ENCODE results near the gene NSD1.
A peak's percentile ranks its signal among the peaks of the same experiment; 100 is the strongest.

NSD1 gene

GRCh38 chr5:177133096-177133852 is at the start of gene NSD1:
NSD1 (plus strand) TSS chr5:177133773; CDS start chr5:177135104, 1,331 bp downstream.
- DNase-seq (ENCODE audit: low read depth), result peak; percentile 82

- DNase-seq (ENCODE audit: low read depth), result no peak
These were observed 49.4 kb upstream of the NSD1 start for GRCh38 chr5:177084175-177084574.

DNA sequence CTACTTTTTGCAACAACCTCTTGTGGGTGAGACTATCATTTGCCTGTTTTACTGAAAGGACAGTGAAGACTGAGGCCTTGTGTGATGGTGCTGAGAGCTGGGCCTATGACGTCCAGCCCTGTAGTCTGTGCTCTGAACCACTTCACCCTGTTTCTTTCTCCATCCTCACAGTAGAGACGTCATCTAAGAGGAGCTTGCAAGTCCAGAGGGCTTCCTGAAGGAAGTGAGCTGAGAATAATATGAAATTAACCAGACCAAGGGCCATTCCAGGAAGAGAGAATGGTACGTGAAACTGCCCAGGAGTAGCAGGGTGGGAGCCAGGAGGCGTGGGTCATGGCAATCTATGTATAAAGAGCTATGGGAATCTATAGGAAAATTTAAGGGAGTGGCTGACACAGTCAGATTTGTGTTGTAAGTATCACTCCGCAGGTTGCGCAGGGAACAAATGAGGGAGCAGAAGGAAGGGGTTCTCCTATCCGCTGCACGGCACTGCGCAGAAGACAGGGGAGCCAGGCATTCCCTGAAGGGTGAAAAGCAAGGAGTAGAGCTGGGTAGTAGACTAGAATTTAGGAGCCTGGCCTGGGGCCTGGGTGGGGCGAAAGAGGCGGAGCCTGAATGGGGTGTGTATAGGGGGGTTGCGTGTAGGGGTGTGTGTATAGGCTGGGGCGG is 47.5 kb upstream of the NSD1 start:
- no peak for DNase-seq (ENCODE audit: low read depth)

- DNase-seq (ENCODE audit: low read depth), result peak; percentile 66
These were observed 46.7 kb upstream of the NSD1 start, which contains the start of gene FGFR4 for GRCh38 chr5:177086654-177087397. FGFR4 (plus strand) TSS chr5:177086915; CDS start chr5:177089603, 2,688 bp downstream.

DNA sequence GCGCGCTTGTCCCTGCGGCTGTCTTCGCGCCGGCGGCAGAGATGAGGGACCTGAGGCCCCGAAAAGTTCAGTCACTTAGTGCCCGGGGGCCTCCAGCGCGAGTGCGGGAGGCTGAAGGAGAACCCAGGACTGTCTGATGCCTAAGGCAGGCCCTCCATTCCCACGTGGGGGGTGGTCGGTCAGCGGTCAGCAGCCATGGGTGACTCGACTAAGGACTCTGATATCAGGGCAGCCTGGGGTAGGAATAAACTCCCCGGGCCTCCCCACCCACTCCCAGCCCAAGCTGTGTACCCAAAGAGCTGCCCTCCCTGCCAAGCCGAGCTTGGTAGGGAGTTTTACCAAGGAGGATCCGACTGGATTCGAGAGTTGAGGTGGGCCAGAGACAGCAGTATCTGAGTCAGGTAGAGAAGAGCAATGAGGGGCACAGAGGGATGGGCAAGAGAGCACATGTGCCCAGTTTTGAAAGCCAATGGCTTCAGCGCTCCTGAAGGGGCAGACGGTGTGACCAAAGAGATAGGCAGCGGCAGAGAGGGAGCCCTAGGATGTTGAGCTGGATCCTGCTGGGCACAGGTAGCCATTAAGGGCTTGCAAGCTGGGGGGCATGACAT is 46.1 kb upstream of the NSD1 start:
- no peak for DNase-seq (ENCODE audit: low read depth)

DNA sequence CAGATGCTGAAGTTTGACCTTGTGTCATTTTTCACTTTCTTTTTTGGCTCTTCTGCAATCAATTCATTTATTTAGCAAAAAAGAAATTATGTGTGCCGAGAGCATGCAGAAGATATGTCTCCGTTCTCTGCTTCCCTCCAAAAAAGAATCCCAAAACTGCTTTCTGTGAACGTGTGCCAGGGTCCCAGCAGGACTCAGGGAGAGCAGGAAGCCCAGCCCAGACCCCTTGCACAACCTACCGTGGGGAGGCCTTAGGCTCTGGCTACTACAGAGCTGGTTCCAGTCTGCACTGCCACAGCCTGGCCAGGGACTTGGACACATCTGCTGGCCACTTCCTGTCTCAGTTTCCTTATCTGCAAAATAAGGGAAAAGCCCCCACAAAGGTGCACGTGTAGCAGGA is 44.4 kb upstream of the NSD1 start:
- no peak for DNase-seq (ENCODE audit: low read depth)

DNA sequence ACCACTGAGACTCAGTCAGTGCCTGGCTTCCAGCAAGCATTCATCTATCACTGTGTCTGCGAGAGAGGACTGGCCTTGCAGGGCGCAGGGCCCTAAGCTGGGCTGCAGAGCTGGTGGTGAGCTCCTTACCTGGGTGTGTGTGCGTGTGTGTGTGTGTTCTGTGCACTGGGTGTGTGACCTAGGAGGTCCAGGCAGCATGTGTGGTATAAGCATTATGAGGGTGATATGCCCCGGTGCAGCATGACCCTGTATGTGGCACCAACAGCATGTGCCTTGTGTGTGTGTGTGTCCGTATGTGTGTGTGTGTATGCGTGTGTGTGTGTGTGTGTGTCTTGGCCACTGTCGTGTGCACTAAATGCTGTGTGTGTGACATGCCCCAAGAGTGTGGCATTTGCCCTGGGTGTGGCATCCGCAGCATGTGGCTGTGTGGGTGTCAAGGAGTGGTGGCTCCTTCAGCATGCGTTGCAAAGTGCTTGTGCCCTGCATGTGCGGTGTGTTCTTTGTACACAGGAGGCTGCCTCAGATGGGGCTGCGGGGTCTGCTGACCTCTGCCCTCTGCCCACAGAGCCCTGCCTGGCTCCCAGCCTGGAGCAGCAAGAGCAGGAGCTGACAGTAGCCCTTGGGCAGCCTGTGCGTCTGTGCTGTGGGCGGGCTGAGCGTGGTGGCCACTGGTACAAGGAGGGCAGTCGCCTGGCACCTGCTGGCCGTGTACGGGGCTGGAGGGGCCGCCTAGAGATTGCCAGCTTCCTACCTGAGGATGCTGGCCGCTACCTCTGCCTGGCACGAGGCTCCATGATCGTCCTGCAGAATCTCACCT is 43.5 kb upstream of the NSD1 start:
- DNase-seq (ENCODE audit: low read depth), result no peak

GRCh38 chr5:177090813-177091212 is 42.8 kb upstream of the NSD1 start:
- no peak for DNase-seq (ENCODE audit: low read depth)

DNA sequence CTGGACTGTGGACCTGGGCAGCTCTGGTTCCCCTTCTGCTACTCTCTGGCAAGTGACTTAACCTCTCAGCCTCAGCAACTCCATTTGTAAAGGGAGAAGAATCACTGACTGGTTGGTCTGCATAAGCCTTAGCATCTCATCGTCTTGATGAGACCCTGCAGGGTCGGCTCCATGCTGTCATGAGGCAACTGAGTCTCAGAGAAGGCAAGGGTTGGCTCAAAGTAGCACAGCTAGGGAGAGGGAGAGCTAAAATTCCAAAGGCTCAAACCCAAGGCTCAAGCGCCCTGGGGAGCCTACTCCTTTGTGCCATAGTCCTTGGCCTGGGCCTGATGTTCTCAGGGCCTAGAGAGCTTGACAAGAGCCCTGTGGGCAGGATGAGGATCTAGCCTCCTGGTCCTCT is 42.3 kb upstream of the NSD1 start:
- no peak for DNase-seq (ENCODE audit: low read depth)

DNA sequence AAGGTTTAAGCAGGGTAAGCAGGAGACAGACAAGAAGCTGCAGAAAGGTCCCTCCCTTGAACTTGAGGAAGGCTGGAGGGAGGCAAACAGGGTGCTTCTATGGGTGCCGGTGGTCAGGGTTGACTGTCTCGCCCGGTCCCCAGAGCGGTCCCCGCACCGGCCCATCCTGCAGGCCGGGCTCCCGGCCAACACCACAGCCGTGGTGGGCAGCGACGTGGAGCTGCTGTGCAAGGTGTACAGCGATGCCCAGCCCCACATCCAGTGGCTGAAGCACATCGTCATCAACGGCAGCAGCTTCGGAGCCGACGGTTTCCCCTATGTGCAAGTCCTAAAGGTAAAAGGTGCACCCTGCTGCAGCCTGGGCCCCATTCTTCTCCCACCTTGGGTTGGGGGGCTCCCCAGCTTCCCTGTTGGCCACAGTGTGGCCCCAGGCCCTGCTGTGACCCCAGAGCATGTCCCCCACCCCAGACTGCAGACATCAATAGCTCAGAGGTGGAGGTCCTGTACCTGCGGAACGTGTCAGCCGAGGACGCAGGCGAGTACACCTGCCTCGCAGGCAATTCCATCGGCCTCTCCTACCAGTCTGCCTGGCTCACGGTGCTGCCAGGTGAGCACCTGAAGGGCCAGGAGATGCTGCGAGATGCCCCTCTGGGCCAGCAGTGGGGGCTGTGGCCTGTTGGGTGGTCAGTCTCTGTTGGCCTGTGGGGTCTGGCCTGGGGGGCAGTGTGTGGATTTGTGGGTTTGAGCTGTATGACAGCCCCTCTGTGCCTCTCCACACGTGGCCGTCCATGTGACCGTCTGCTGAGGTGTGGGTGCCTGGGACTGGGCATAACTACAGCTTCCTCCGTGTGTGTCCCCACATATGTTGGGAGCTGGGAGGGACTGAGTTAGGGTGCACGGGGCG is 41.1 kb upstream of the NSD1 start:
- no peak for DNase-seq (ENCODE audit: low read depth)

DNA sequence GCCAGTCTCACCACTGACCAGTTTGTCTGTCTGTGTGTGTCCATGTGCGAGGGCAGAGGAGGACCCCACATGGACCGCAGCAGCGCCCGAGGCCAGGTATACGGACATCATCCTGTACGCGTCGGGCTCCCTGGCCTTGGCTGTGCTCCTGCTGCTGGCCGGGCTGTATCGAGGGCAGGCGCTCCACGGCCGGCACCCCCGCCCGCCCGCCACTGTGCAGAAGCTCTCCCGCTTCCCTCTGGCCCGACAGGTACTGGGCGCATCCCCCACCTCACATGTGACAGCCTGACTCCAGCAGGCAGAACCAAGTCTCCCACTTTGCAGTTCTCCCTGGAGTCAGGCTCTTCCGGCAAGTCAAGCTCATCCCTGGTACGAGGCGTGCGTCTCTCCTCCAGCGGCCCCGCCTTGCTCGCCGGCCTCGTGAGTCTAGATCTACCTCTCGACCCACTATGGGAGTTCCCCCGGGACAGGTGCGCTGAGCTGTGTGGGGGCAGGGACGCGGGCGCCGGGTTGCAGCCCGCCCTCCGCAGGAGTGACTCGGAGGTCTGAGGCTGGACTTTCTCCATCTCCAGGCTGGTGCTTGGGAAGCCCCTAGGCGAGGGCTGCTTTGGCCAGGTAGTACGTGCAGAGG is 40.4 kb upstream of the NSD1 start:
- DNase-seq (ENCODE audit: low read depth), result no peak

DNA sequence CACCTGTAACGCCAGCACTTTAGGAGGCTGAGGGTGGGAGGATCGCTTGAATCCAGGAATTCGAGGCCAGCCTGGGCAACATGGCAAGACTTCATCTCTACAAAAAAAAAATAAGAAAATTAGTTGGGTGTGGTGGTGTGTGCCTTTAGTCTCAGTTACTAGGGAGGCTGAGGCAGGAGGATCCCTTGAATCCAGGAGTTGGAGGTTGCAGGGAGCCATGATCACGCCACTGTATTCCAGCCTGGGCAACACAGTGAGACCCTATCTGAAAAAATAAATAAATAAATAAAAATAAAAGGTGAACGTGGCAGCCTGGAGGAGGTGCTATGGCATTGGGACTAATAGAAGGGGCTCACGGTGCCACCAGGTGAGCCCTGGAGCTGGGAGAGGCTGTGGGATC is 39.8 kb upstream of the NSD1 start:
- no peak for DNase-seq (ENCODE audit: low read depth)

GRCh38 chr5:177094224-177095087 is 39.1 kb upstream of the NSD1 start:
- DNase-seq (ENCODE audit: low read depth), result no peak

- no peak for DNase-seq (ENCODE audit: low read depth)
These were observed 38.4 kb upstream of the NSD1 start for GRCh38 chr5:177095088-177095669.

DNA sequence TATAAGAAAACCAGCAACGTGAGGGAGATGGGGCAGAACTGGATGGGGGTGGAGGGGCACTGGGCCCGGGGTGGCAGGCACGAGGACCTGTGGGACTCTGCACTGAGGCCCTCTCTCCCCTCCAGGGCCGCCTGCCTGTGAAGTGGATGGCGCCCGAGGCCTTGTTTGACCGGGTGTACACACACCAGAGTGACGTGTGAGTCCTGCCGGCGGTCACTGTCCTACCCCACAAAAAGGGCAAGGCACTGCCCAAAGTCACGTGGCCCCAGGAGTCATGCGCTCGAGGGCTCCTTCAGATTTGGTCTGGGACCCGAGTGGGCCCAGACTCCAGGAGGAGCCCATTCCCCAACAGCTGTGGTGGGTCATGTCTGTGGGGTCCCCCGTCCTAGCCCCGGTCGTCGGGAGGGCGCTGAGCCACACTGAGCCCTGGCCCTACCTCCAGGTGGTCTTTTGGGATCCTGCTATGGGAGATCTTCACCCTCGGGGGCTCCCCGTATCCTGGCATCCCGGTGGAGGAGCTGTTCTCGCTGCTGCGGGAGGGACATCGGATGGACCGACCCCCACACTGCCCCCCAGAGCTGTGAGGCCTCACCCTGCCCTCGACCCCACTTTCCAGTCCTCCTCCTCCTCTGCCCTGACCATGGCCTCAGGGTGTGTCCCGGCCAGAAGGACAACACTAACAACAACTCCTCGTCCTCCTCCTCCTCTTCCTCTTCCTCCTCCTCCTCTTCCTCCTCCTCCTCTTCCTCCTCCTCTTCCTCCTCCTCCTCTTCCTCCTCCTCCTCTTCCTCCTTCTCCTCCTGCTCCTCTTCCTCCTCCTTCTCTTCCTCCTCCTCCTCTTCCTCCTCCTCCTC is 37.2 kb upstream of the NSD1 start:
- no peak for DNase-seq (ENCODE audit: low read depth)

GRCh38 chr5:177097016-177097985 is 36.3 kb upstream of the NSD1 start:
- DNase-seq (ENCODE audit: low read depth), result no peak

DNA sequence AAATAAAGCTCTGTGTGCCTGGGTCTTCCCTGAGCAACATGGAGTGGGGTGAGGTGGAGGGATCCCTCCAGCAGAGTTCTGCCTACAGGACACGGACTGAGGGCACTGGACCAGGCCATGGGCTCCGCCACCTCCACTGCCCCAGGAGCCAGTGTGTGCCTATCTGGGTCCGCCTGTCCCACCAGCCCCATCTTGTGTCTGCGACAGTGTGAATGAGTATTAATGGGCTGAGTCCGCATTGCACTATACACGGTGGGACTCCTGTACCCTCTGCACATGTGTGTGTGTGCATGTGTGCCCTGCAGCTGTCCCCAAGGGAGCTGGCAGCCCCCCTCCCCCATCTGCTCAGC is 35.5 kb upstream of the NSD1 start:
- no peak for DNase-seq (ENCODE audit: low read depth)
